HepG2 (cell line): ENCODE results near the gene SAP25. TPM values are rescaled to one million over a fixed set of nuclear protein-coding genes. Genes with fewer than 3 reads are reported as not detected.

Source experiments
- ARID3A ChIP-seq: IDR thresholded peaks from 2 replicates; pipeline ENCODE4 v1.6.1; 2012; ENCODE audit warnings: low read depth, low read length, improper control_type of control experiment
- BRCA1 ChIP-seq: sonication (generic); formaldehyde crosslinking; IDR thresholded peaks from 2 replicates; pipeline ENCODE4 v1.4.0; 2020; ENCODE audit warnings: missing genetic modification reagents
- CBFB ChIP-seq: sonication (generic); formaldehyde crosslinking; IDR thresholded peaks from 2 replicates; pipeline ENCODE4 v1.4.0; 2020; ENCODE audit warnings: missing genetic modification reagents
- DPF2 ChIP-seq: sonication (generic); formaldehyde crosslinking; IDR thresholded peaks from 2 replicates; pipeline ENCODE4 v1.4.0; 2020; ENCODE audit warnings: mild to moderate bottlenecking, low read depth, missing genetic modification reagents, borderline replicate concordance
- KAT8 ChIP-seq: IDR thresholded peaks from 2 replicates; pipeline ENCODE4 v1.6.1; 2016; ENCODE audit warnings: missing genetic modification reagents, missing compliant biosample characterization
- KLF9 ChIP-seq: IDR thresholded peaks from 2 replicates; pipeline ENCODE4 v1.6.1; 2016; ENCODE audit warnings: low read depth
- NFATC3 ChIP-seq: sonication (generic); formaldehyde crosslinking; IDR thresholded peaks from 2 replicates; pipeline ENCODE4 v1.5.1; 2020; ENCODE audit warnings: mild to moderate bottlenecking, missing genetic modification reagents
- NFKB2 ChIP-seq: sonication (generic); formaldehyde crosslinking; IDR thresholded peaks from 2 replicates; pipeline ENCODE4 v1.4.0; 2020; ENCODE audit warnings: missing genetic modification reagents, borderline replicate concordance
- PCBP2 ChIP-seq: fragments of 200-400 bp; formaldehyde crosslinking; optimal IDR thresholded peaks from 2 replicates; pipeline ENCODE3; 2018; ENCODE audit warnings: low read length, low read depth; ENCODE audit not compliant: poor library complexity, severe bottlenecking
- SALL1 ChIP-seq: sonication (generic); formaldehyde crosslinking; IDR thresholded peaks from 2 replicates; pipeline ENCODE4 v1.8.0; 2022; ENCODE audit warnings: mild to moderate bottlenecking, missing genetic modification reagents
- ZFY ChIP-seq: sonication (generic); formaldehyde crosslinking; IDR thresholded peaks from 2 replicates; pipeline ENCODE4 v1.4.0; 2020; ENCODE audit warnings: missing genetic modification reagents
- ZNF121 ChIP-seq: sonication (generic); formaldehyde crosslinking; IDR thresholded peaks from 2 replicates; pipeline ENCODE4 v1.5.0; 2020; ENCODE audit warnings: mild to moderate bottlenecking, missing genetic modification reagents
- ZNF124 ChIP-seq: sonication (generic); formaldehyde crosslinking; IDR thresholded peaks from 2 replicates; pipeline ENCODE4 v1.4.0; 2020; ENCODE audit warnings: missing genetic modification reagents
- ZNF501 ChIP-seq: sonication (generic); formaldehyde crosslinking; IDR thresholded peaks from 2 replicates; pipeline ENCODE4 v1.5.1; 2020; ENCODE audit warnings: mild to moderate bottlenecking, moderate library complexity, missing genetic modification reagents
- ZNF564 ChIP-seq: sonication (generic); formaldehyde crosslinking; IDR thresholded peaks from 2 replicates; pipeline ENCODE4 v1.8.1; 2023; ENCODE audit warnings: mild to moderate bottlenecking, missing genetic modification reagents
- polyA plus RNA-seq, 8 experiments: library from polyadenylated mRNA; depleted of rRNA in 3 of 8; stranded (reverse) in 7 of 8; unstranded in 1 of 8; fragments of >200 nt; fragmentation: Illumina TruSeq in 4 of 8; extraction: Trizol in 4 of 8; gene quantifications; 2 replicates each; pipeline versions ENCODE4 v1.2.1 to v1.2.3, GENCODE V29; 2011 to 2016; ENCODE audit warnings: low read depth in 4 of 8, missing spikeins in 1 of 8, mixed read lengths in 1 of 8; ENCODE audit not compliant: insufficient read depth in 1 of 8
- total RNA-seq, 5 experiments: library from RNA; depleted of rRNA; stranded (reverse); fragments of >200 nt; fragmentation: Illumina TruSeq; extraction: Trizol; gene quantifications; 2 replicates each; pipeline ENCODE4 v1.2.3, GENCODE V29; 2016; ENCODE audit warnings: low read depth in 1 of 5
- TF ChIP-seq, protein P1 (sequence below): IDR thresholded peaks from 2 replicates; pipeline ENCODE4 v1.4.0; 2020; ENCODE audit warnings: mild to moderate bottlenecking, missing genetic modification reagents
- TF ChIP-seq, protein P2 (sequence below): IDR thresholded peaks from 2 replicates; pipeline ENCODE4 v1.6.1; 2016; ENCODE audit warnings: low read depth, missing genetic modification reagents, missing compliant biosample characterization

Gene SAP25
- total and polyA plus RNA-seq, 2 of the 13 experiments (the other 11 are each of a cell fraction or from before 2014, with no cell fraction given): 0.15 to 0.20 TPM

GRCh38 chr7:100586266-100587025 lies 12.7 kb upstream of the SAP25 start, which contains the start of gene FBXO24 (continued):
- no peak for TF ChIP-seq ARID3A
- TF ChIP-seq SALL1 (CRISPR knock-in tag): no peak
- 0 out of 2 replicates have a peak, but pooled peaks have one; percentile 19 for TF ChIP-seq NFKB2 (CRISPR knock-in tag)
- peak; percentile 57; the same call in 1 of the 2 replicates for TF ChIP-seq KAT8 (CRISPR knock-in tag)
- no peak for TF ChIP-seq KLF9 (CRISPR knock-in tag)
- no peak for TF ChIP-seq NFATC3 (CRISPR knock-in tag)
- no peak for TF ChIP-seq CBFB
- TF ChIP-seq, protein P1, sequence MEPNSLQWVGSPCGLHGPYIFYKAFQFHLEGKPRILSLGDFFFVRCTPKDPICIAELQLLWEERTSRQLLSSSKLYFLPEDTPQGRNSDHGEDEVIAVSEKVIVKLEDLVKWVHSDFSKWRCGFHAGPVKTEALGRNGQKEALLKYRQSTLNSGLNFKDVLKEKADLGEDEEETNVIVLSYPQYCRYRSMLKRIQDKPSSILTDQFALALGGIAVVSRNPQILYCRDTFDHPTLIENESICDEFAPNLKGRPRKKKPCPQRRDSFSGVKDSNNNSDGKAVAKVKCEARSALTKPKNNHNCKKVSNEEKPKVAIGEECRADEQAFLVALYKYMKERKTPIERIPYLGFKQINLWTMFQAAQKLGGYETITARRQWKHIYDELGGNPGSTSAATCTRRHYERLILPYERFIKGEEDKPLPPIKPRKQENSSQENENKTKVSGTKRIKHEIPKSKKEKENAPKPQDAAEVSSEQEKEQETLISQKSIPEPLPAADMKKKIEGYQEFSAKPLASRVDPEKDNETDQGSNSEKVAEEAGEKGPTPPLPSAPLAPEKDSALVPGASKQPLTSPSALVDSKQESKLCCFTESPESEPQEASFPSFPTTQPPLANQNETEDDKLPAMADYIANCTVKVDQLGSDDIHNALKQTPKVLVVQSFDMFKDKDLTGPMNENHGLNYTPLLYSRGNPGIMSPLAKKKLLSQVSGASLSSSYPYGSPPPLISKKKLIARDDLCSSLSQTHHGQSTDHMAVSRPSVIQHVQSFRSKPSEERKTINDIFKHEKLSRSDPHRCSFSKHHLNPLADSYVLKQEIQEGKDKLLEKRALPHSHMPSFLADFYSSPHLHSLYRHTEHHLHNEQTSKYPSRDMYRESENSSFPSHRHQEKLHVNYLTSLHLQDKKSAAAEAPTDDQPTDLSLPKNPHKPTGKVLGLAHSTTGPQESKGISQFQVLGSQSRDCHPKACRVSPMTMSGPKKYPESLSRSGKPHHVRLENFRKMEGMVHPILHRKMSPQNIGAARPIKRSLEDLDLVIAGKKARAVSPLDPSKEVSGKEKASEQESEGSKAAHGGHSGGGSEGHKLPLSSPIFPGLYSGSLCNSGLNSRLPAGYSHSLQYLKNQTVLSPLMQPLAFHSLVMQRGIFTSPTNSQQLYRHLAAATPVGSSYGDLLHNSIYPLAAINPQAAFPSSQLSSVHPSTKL (CRISPR knock-in tag): no peak
- TF ChIP-seq BRCA1 (CRISPR knock-in tag): no peak
- TF ChIP-seq ZNF121 (CRISPR knock-in tag): no peak
- peak; percentile 48; the same call in 1 of the 2 replicates for TF ChIP-seq ZNF124 (CRISPR knock-in tag)
- TF ChIP-seq PCBP2: no peak
- TF ChIP-seq DPF2 (CRISPR knock-in tag): no peak
- TF ChIP-seq ZNF501 (CRISPR knock-in tag): peak; percentile 74; the same call in 1 of the 2 replicates
- TF ChIP-seq ZFY (CRISPR knock-in tag): peak; percentile 20
- TF ChIP-seq, protein P2, sequence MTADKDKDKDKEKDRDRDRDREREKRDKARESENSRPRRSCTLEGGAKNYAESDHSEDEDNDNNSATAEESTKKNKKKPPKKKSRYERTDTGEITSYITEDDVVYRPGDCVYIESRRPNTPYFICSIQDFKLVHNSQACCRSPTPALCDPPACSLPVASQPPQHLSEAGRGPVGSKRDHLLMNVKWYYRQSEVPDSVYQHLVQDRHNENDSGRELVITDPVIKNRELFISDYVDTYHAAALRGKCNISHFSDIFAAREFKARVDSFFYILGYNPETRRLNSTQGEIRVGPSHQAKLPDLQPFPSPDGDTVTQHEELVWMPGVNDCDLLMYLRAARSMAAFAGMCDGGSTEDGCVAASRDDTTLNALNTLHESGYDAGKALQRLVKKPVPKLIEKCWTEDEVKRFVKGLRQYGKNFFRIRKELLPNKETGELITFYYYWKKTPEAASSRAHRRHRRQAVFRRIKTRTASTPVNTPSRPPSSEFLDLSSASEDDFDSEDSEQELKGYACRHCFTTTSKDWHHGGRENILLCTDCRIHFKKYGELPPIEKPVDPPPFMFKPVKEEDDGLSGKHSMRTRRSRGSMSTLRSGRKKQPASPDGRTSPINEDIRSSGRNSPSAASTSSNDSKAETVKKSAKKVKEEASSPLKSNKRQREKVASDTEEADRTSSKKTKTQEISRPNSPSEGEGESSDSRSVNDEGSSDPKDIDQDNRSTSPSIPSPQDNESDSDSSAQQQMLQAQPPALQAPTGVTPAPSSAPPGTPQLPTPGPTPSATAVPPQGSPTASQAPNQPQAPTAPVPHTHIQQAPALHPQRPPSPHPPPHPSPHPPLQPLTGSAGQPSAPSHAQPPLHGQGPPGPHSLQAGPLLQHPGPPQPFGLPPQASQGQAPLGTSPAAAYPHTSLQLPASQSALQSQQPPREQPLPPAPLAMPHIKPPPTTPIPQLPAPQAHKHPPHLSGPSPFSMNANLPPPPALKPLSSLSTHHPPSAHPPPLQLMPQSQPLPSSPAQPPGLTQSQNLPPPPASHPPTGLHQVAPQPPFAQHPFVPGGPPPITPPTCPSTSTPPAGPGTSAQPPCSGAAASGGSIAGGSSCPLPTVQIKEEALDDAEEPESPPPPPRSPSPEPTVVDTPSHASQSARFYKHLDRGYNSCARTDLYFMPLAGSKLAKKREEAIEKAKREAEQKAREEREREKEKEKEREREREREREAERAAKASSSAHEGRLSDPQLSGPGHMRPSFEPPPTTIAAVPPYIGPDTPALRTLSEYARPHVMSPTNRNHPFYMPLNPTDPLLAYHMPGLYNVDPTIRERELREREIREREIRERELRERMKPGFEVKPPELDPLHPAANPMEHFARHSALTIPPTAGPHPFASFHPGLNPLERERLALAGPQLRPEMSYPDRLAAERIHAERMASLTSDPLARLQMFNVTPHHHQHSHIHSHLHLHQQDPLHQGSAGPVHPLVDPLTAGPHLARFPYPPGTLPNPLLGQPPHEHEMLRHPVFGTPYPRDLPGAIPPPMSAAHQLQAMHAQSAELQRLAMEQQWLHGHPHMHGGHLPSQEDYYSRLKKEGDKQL (CRISPR knock-in tag): no peak
- TF ChIP-seq ZNF564 (CRISPR knock-in tag): no peak
